ENCODE data around the gene FOLR3.

GRCh38 chr11:72140661-72141060, 5.1 kb downstream of the FOLR3 start:
- no peak for TF ChIP-seq CTCF (IDR thresholded peaks at IDR 0.05)
- no peak for TF ChIP-seq POLR2A (IDR thresholded peaks at IDR 0.05)
